CD4-positive, alpha-beta T cell treated with Interleukin-17A for 4 hours (primary cell): Measurements from ENCODE around the gene HK3.
"Not testable (repeated sequence)": the region's sequence is repeated elsewhere in the genome, so short reads cannot be mapped to it uniquely, and the experiment has no call there.

Experiments
- DNase-seq: peaks from one replicate; pipeline ENCODE4 v3.0.0-alpha.2; 2020; ENCODE audit warnings: mixed read lengths

Gene HK3

GRCh38 chr5:176881816-176882566, 17.2 kb downstream of the HK3 start:
- no peak for DNase-seq

DNA sequence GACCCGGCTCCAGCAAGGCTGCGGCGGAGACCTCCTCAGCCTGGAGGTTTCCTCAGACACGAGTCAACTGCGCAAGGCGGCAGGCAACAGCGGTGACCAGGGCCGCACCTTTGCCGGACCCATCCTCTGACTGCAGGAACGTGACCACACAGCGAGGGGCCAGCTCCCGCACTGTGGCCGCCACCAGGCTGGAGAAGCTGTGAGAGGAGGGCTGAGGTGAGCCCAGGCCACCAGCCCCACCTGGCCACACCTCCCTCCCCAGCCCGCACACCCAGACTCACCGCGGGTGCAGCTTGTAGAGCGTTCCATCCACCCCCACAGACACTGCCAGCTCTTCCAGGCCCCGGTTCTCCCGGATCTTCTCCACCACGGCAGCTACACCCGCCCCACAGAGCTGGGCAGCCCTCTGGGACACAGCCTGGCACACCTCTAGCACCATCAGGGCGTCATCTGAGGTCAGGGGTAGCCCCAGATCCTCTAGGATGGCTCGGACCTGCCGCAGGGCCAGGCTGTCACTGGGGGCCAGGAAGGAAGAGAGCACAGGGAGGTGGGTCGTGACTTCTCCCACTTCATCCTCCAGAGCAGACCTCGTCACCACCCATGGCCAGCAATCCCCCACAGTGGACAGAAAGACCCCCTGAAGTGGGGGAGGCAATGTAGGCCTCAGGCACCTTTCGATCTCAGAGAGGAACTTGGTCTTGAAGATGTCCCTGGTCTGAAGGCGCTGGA, 18.0 kb downstream of the HK3 start:
- DNase-seq, result no peak

DNA sequence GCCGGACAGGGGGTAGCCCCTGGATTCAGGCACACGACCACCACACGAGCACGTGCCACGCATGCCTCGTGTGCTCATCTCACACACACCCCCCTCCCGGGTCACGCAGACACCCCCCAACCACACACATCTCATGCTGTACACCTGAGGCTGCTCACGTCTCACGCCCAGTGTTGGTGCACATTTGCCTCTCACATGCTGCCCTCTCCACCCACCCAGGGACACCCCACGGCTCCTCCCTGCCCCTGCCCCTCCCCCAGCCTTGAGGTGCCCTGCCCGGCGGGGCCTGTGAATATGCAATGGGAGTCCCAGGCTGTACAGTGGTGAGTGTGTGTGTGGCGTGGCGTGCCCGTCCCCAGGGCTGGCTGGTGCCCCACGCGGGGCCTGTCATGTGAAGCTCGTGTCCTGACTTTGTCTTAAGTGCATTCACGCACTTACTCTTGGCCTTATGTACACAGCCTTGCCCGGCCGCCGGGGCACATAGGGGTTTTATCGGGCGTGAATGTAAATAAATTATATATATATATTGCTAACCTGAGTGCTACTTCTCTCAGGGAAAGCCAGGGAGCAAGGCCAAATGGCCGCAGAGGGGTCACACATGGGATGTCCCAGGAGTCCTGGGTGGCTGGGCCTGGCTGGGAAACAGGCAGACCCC, 18.7 kb downstream of the HK3 start:
- DNase-seq, result no peak

DNA sequence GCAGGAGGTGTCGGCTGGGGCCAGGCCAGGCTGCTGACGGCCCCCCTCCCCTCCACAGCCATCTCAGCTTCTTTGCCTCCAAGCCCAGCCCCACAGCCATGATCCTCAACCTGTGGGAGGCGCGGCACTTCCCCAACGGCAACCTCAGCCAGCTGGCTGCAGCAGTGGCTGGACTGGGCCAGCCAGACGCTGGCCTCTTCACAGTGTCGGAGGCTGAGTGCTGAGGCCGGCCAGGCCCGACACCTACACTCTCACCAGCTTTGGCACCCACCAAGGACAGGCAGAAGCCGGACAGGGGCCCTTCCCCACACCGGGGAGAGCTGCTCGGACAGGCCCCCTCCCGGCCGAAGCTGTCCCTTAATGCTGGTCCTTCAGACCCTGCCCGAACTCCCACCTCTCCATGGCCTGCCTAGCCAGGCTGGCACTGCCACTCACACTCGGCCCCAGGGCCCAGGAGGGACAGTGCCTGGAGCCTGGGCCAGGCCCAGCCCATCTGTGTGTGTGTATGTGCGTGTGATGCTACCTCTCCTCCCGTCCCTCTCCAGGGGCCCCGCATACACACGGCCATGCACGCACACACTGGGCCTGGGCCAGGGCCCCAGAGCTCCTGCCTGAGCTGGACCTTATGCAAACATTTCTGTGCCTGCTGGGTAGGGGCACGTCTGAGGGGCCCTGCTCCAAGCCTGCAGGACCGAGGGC, 19.3 kb downstream of the HK3 start:
- no peak for DNase-seq

GRCh38 chr5:176878906-176879662, 20.1 kb downstream of the HK3 start:
- DNase-seq, result no peak

DNA sequence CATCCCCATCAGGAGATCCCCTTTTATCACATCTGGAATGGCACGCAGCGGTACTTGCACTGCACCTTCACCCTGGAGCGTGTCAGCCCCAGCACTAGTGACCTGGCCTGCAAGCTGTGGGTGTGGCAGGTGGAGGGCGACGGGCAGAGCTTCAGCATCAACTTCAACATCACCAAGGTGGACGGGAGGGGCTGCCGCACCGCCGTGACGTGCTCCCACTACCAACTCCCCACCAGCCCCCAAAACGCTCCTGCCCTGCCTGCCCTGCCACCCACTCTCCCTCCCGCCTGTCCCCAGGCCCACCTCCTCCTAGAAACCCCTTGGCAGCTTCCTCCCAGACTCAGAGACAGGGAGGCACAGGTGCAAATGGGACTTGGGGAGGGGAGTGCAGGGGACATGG, 20.7 kb downstream of the HK3 start:
- DNase-seq, result no peak

DNA sequence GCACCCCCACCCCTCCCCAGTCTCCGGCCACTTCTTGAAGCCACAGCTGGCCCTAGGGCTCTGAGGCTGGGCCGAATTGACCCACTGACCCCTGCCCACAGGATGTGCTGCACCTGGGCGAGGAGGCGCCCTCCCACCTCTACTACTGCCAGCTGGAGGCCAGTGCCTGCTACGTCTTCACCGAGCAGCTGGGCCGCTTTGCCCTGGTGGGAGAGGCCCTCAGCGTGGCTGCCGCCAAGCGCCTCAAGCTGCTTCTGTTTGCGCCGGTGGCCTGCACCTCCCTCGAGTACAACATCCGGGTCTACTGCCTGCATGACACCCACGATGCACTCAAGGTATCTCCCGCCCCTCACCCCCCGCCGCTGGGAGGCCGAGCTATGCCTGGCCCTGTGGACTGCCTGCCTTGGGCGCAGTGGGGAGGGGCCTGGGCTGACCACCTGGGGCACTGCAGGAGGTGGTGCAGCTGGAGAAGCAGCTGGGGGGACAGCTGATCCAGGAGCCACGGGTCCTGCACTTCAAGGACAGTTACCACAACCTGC, 21.3 kb downstream of the HK3 start:
- DNase-seq, result no peak

- DNase-seq, result no peak
Observed at GRCh38 chr5:176876506-176877431, 22.4 kb downstream of the HK3 start.

GRCh38 chr5:176875783-176876505, 23.2 kb downstream of the HK3 start:
- no peak for DNase-seq

DNA sequence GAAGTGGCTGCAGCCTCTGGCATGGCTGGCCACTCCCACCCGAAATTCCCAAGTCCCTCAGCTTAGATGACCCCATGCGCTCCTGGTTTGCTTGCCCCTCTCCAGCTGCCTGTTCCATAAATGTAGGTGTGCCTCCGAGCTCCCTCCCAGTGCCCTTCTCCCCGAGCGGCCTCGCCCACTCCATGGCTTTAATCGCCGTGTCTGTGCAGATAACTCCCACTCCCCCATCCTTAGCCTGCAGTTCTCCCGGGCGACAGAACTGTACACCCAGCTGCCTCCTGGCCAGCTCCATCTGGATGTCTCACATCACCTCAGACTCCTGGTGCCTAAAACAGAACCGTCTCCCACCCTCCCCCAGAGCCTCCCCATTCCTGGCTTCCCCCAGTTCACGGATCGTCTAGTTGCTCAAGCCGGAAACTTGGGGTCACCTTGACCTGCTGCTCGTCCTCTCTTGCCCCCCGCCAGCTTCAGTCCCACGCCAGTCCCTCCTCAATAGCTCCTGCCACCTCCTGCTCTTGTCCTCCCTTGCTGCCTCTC, 24.1 kb downstream of the HK3 start:
- DNase-seq, result no peak

DNA sequence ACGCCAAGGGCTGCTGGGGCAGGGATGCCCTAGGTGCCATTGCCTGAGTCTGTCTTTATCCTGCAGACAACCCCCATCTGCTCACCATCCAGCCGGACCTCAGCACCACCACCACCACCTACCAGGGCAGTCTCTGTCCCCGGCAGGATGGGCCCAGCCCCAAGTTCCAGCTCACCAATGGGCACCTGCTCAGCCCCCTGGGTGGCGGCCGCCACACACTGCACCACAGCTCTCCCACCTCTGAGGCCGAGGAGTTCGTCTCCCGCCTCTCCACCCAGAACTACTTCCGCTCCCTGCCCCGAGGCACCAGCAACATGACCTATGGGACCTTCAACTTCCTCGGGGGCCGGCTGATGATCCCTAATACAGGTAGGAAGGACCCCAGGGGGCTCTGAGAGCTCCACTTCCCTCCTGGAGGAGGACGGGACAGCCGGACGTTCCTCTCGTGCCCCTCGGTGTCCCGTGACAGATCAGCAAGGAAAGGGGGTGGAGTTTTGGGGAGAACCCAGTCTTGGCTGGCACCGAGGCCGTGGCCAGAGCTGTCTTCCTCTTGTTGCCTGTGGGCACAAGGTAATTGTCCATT, 24.9 kb downstream of the HK3 start:
- no peak for DNase-seq

GRCh38 chr5:176873541-176874172, 25.5 kb downstream of the HK3 start:
- DNase-seq, result no peak

- DNase-seq, result not testable (repeated sequence)
Observed at GRCh38 chr5:176873011-176873410, 26.1 kb downstream of the HK3 start.

- not testable (repeated sequence) for DNase-seq
Observed at GRCh38 chr5:176872586-176872985, 26.6 kb downstream of the HK3 start.

GRCh38 chr5:176870644-176871043, 28.5 kb downstream of the HK3 start:
- not testable (repeated sequence) for DNase-seq

DNA sequence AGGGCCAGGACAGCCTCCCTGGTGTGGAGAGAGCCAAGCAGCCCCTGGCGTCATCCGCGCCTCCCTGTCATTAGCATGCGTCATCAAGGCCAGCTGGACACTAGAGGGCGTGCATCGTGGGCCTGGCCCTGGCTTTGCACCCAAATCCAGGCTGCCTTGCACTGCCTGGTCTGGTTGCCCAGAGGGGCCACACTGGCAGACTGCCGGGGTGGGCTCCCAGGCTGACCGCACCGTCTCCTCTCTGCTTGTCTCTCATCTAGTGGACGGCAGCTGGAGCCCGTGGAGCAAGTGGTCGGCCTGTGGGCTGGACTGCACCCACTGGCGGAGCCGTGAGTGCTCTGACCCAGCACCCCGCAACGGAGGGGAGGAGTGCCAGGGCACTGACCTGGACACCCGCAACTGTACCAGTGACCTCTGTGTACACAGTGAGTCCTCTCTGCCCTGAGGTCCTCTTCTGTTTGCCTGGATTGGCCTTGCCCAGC, 29.0 kb downstream of the HK3 start:
- no peak for DNase-seq

DNA sequence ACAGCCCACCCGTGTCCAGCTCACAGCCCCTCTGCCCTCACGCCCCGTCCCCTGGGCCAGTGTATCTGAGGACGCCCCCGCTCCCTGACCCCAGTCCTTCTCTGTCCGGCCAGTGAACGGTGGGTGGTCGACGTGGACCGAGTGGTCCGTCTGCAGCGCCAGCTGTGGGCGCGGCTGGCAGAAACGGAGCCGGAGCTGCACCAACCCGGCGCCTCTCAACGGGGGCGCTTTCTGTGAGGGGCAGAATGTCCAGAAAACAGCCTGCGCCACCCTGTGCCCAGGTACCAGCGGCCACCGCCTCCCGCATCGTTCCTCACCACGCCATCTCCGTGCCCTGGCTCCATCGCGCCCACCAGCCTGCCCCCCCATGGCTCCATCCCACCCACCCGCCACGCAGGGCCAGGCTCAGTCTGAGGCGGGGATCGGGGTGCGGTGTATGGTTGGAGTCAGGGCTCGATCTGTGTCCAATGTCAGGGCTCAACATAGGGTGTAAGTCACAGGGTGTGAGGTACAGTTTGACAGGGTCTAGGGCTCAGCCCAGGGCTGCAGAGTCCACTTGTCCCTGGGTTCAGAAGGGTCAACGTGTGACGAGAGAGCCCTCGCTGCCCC, 29.5 kb downstream of the HK3 start:
- DNase-seq, result no peak

GRCh38 chr5:176868731-176869130, 30.4 kb downstream of the HK3 start:
- DNase-seq, result no peak

DNA sequence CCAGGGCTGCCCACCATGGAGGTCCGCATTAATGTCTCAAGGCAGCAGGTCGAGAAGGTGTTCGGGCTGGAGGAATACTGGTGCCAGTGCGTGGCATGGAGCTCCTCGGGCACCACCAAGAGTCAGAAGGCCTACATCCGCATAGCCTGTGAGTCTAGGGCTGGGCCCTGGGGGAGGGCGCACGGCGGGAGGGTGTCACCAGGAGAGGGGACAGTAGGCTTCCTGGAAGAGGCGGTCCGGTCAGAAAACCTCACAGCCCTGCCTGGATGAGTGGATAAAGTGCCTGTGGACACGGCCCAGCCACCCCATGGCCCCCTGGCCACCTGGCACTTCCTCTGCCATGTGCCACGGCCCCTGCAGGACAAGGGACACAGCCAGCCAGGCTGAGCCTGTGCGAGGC, 31.0 kb downstream of the HK3 start:
- no peak for DNase-seq
